NB4 (cell line): ENCODE measurements around the gene RBM15B.

Source experiments
- MYC ChIP-seq: IDR thresholded peaks from 2 replicates; pipeline ENCODE4 v1.6.1; 2011; ENCODE audit warnings: low read depth, low read length
- POLR2A ChIP-seq: IDR thresholded peaks from 2 replicates; pipeline ENCODE4 v1.6.1; 2011; ENCODE audit warnings: mild to moderate bottlenecking; ENCODE audit not compliant: insufficient read length; ENCODE audit errors: extremely low read depth
- TF ChIP-seq, protein P1 (sequence below): IDR thresholded peaks from one replicate; pipeline ENCODE4 v1.5.1; 2012; ENCODE audit warnings: low read depth, low read length
- TF ChIP-seq, protein P2 (sequence below): IDR thresholded peaks from 2 replicates; pipeline ENCODE4 v1.6.1; 2011; ENCODE audit warnings: low read depth, low read length

DNA sequence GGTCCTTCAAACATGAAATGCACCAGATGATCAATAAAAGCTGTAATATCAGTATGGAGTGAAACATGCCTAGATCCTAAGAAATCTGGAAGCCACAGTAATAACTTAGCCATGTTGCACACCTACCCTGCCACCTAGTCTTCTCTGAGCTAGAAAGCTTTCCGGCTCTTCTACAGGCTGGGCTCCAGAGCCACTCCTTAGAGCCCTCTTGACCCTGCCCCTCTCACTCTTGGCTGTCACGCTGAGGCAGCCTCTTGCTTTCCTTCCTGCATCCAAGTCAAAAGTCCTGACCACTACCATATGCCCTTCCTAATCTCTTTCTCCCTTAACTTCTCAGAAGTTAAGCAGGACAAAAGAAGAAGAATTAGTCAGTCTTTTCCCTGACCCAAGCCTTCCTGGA is 17.7 kb downstream of the RBM15B start:
- TF ChIP-seq, protein P1, sequence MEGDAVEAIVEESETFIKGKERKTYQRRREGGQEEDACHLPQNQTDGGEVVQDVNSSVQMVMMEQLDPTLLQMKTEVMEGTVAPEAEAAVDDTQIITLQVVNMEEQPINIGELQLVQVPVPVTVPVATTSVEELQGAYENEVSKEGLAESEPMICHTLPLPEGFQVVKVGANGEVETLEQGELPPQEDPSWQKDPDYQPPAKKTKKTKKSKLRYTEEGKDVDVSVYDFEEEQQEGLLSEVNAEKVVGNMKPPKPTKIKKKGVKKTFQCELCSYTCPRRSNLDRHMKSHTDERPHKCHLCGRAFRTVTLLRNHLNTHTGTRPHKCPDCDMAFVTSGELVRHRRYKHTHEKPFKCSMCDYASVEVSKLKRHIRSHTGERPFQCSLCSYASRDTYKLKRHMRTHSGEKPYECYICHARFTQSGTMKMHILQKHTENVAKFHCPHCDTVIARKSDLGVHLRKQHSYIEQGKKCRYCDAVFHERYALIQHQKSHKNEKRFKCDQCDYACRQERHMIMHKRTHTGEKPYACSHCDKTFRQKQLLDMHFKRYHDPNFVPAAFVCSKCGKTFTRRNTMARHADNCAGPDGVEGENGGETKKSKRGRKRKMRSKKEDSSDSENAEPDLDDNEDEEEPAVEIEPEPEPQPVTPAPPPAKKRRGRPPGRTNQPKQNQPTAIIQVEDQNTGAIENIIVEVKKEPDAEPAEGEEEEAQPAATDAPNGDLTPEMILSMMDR = no peak
- TF ChIP-seq POLR2A (no peak), MYC (no peak)
- TF ChIP-seq, protein P2, sequence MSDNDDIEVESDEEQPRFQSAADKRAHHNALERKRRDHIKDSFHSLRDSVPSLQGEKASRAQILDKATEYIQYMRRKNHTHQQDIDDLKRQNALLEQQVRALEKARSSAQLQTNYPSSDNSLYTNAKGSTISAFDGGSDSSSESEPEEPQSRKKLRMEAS = no peak
